GM18526 (cell line): Measurements from ENCODE around the gene XPR1.

Experiments used
- POLR2A ChIP-seq: IDR thresholded peaks from 3 replicates; pipeline ENCODE4 v1.6.1; 2011; ENCODE audit not compliant: insufficient read length; ENCODE audit errors: extremely low read depth

XPR1 gene

GRCh38 chr1:180821970-180822369 lies 190.1 kb downstream of the XPR1 start:
- TF ChIP-seq POLR2A = no peak

GRCh38 chr1:180836449-180836848 lies 204.6 kb downstream of the XPR1 start:
- no peak for TF ChIP-seq POLR2A

GRCh38 chr1:180837020-180837419 lies 205.2 kb downstream of the XPR1 start:
- TF ChIP-seq POLR2A = no peak

- TF ChIP-seq POLR2A = no peak
These were observed 206.7 kb downstream of the XPR1 start for GRCh38 chr1:180838535-180838934.

- TF ChIP-seq POLR2A = no peak
These were observed 207.7 kb downstream of the XPR1 start for GRCh38 chr1:180839547-180839946.

- no peak for TF ChIP-seq POLR2A
These were observed 209.6 kb downstream of the XPR1 start for GRCh38 chr1:180841415-180841814.

- TF ChIP-seq POLR2A = no peak
These were observed 210.2 kb downstream of the XPR1 start for GRCh38 chr1:180842052-180842451.

GRCh38 chr1:180842491-180843275 lies 210.9 kb downstream of the XPR1 start:
- no peak for TF ChIP-seq POLR2A

- no peak for TF ChIP-seq POLR2A
These were observed 213.5 kb downstream of the XPR1 start for GRCh38 chr1:180845352-180845751.

GRCh38 chr1:180848191-180848590 lies 216.4 kb downstream of the XPR1 start:
- no peak for TF ChIP-seq POLR2A

GRCh38 chr1:180849031-180849775 lies 217.4 kb downstream of the XPR1 start:
- TF ChIP-seq POLR2A = no peak

GRCh38 chr1:180851995-180852887 lies 220.4 kb downstream of the XPR1 start:
- TF ChIP-seq POLR2A = no peak

- TF ChIP-seq POLR2A = no peak
These were observed 222.2 kb downstream of the XPR1 start for GRCh38 chr1:180854001-180854400.

- TF ChIP-seq POLR2A = no peak
These were observed 222.6 kb downstream of the XPR1 start for GRCh38 chr1:180854456-180854855.

- no peak for TF ChIP-seq POLR2A
These were observed 227.5 kb downstream of the XPR1 start for GRCh38 chr1:180859306-180859705.
